Trophoblast cell (in vitro differentiated cells and primary cell): ENCODE results near the gene INPPL1.
"Not testable (repeated sequence)": the region's sequence is repeated elsewhere in the genome, so short reads cannot be mapped to it uniquely, and the experiment has no call there.

Experiments
- DNase-seq, 2 donors: peaks; one replicate each; pipeline ENCODE4 v3.0.0-alpha.2; 2016
- H2AFZ ChIP-seq: 2 replicates; pipeline ENCODE4 v1.6.1; 2013; ENCODE audit warnings: low read length, moderate library complexity, mild to moderate bottlenecking; ENCODE audit not compliant: insufficient read depth, poor library complexity
- H2AK5ac ChIP-seq: 2 replicates; pipeline ENCODE4 v1.6.1; 2013; ENCODE audit warnings: mild to moderate bottlenecking, low read length
- H2BK120ac ChIP-seq: 2 replicates; pipeline ENCODE4 v1.6.1; 2013; ENCODE audit warnings: low read length, mild to moderate bottlenecking, moderate library complexity; ENCODE audit not compliant: insufficient read depth, poor library complexity
- H2BK12ac ChIP-seq: 2 replicates; pipeline ENCODE4 v1.6.1; 2013; ENCODE audit warnings: mild to moderate bottlenecking, low read length, moderate library complexity
- H2BK5ac ChIP-seq: 2 replicates; pipeline ENCODE4 v1.6.1; 2013; ENCODE audit warnings: low read length, low read depth, moderate library complexity, mild to moderate bottlenecking; ENCODE audit not compliant: poor library complexity
- H3K14ac ChIP-seq: 2 replicates; pipeline ENCODE4 v1.6.1; 2013; ENCODE audit warnings: mild to moderate bottlenecking, low read length
- H3K18ac ChIP-seq: 2 replicates; pipeline ENCODE4 v1.6.1; 2013; ENCODE audit warnings: mild to moderate bottlenecking, low read length
- H3K23ac ChIP-seq: 2 replicates; pipeline ENCODE4 v1.6.1; 2013; ENCODE audit warnings: low read length
- H3K27ac ChIP-seq: 2 replicates; pipeline ENCODE4 v1.5.1; 2013; ENCODE audit warnings: low read depth, mild to moderate bottlenecking, inconsistent platforms, low read length, moderate library complexity
- H3K27me3 ChIP-seq: 2 replicates; pipeline ENCODE4 v1.6.1; 2013; ENCODE audit warnings: inconsistent platforms, mild to moderate bottlenecking, low read length, moderate library complexity; ENCODE audit not compliant: insufficient read depth
- H3K36me3 ChIP-seq, 2 experiments: 1 replicate in 1 of 2; 2 replicates in 1 of 2; pipeline ENCODE4 v1.6.1; 2013; ENCODE audit warnings: low read length in 2 of 2, mild to moderate bottlenecking in 2 of 2, moderate library complexity in 1 of 2; ENCODE audit not compliant: insufficient read depth in 2 of 2, control insufficient read depth in 1 of 2
- H3K4ac ChIP-seq: 2 replicates; pipeline ENCODE4 v1.6.1; 2013; ENCODE audit warnings: low read depth, mild to moderate bottlenecking, low read length, moderate library complexity
- H3K4me1 ChIP-seq, 2 experiments: 1 replicate in 1 of 2; 2 replicates in 1 of 2; pipeline ENCODE4 v1.6.1; 2013; ENCODE audit warnings: low read length in 2 of 2, mild to moderate bottlenecking in 2 of 2, moderate library complexity in 1 of 2; ENCODE audit not compliant: insufficient read depth in 2 of 2, control insufficient read depth in 1 of 2
- H3K4me2 ChIP-seq: 2 replicates; pipeline ENCODE4 v1.6.1; 2013; ENCODE audit warnings: inconsistent platforms, mild to moderate bottlenecking, low read length, moderate library complexity
- H3K4me3 ChIP-seq: 2 replicates; pipeline ENCODE4 v1.5.1; 2013; ENCODE audit warnings: mild to moderate bottlenecking, low read depth, low read length, inconsistent platforms
- H3K79me1 ChIP-seq: one replicate; pipeline ENCODE4 v1.6.1; 2013; ENCODE audit warnings: low read length
- H3K79me2 ChIP-seq: 2 replicates; pipeline ENCODE4 v1.6.1; 2013; ENCODE audit warnings: low read length, mild to moderate bottlenecking; ENCODE audit not compliant: control insufficient read depth, insufficient read depth, poor library complexity
- H3K9ac ChIP-seq: 2 replicates; pipeline ENCODE4 v1.6.1; 2013; ENCODE audit warnings: mild to moderate bottlenecking, low read length
- H3K9me3 ChIP-seq: 2 replicates; pipeline ENCODE4 v1.6.1; 2013; ENCODE audit warnings: low read depth, mild to moderate bottlenecking, control low read depth, inconsistent platforms, low read length; ENCODE audit not compliant: insufficient read depth
- H4K12ac ChIP-seq: 2 replicates; pipeline ENCODE4 v1.6.1; 2013; ENCODE audit warnings: low read depth, mild to moderate bottlenecking, low read length, moderate library complexity
- H4K8ac ChIP-seq: 2 replicates; pipeline ENCODE4 v1.6.1; 2013; ENCODE audit warnings: low read depth, mild to moderate bottlenecking, low read length, moderate library complexity
- H4K91ac ChIP-seq: one replicate; pipeline ENCODE4 v1.6.1; 2013; ENCODE audit warnings: low read depth, mild to moderate bottlenecking, low read length, moderate library complexity
- WGBS: extraction: QIAGEN DNeasy Blood & Tissue Kit; methylation state at CpG from one replicate; pipeline ENCODE4 v1.1.7; 2013; ENCODE audit warnings: missing lambda C conversion rate; ENCODE audit not compliant: insufficient read length, insufficient coverage; ENCODE audit errors: extremely low coverage; 5-methylcytosine and 5-hydroxymethylcytosine counted together

INPPL1 gene

GRCh38 chr11:72180892-72181552 is 43.5 kb upstream of the INPPL1 start:
- not testable (repeated sequence) for H2AK5ac ChIP-seq, H3K79me1 ChIP-seq, H2BK5ac ChIP-seq, H3K79me2 ChIP-seq, DNase-seq, H3K4me1 ChIP-seq, H3K9ac ChIP-seq, H2BK12ac ChIP-seq, H3K36me3 ChIP-seq, H3K18ac ChIP-seq, H4K12ac ChIP-seq, H3K9me3 ChIP-seq, H3K23ac ChIP-seq, H3K27me3 ChIP-seq, H3K4ac ChIP-seq, H2BK120ac ChIP-seq, H4K8ac ChIP-seq, H3K14ac ChIP-seq, H2AFZ ChIP-seq, H3K4me2 ChIP-seq, H3K4me3 ChIP-seq, H3K27ac ChIP-seq, H4K91ac ChIP-seq
- no CpG with 5 or more reads among the region's 7 CpGs for WGBS

- not testable (repeated sequence) for H3K79me2 ChIP-seq, H2BK12ac ChIP-seq, H3K9ac ChIP-seq, H4K12ac ChIP-seq, H3K27ac ChIP-seq, H2AK5ac ChIP-seq, H3K14ac ChIP-seq, H4K91ac ChIP-seq, H3K36me3 ChIP-seq, H3K4ac ChIP-seq, H3K23ac ChIP-seq, H3K9me3 ChIP-seq, H3K18ac ChIP-seq, H3K27me3 ChIP-seq, H2BK5ac ChIP-seq, H3K4me2 ChIP-seq, H4K8ac ChIP-seq, H3K79me1 ChIP-seq, H2AFZ ChIP-seq, H2BK120ac ChIP-seq, H3K4me1 ChIP-seq, H3K4me3 ChIP-seq
- peak in 1 of 2 donors; percentile 36 for DNase-seq
- no CpG with 5 or more reads among the region's 3 CpGs for whole genome bisulfite sequencing
Observed at GRCh38 chr11:72181553-72181958, 43.0 kb upstream of the INPPL1 start.

- Histone ChIP-seq H4K12ac (no peak overlapping the region), H3K4ac (no peak overlapping the region), H3K4me3 (no peak overlapping the region), H3K23ac (no peak overlapping the region), H3K79me2 (no peaks in the 10 kb centered on the region), H2AK5ac (no peak overlapping the region), H3K36me3 (no peaks in the 10 kb centered on the region), H3K79me1 (peaks cover 5% of the 10 kb centered on the region), H3K9me3 (no peaks in the 10 kb centered on the region), H4K8ac (no peak overlapping the region), H2BK120ac (no peak overlapping the region), H2BK12ac (no peak overlapping the region), H3K18ac (no peak overlapping the region), H3K27me3 (no peaks in the 10 kb centered on the region), H2BK5ac (no peak overlapping the region), H3K9ac (no peak overlapping the region), H3K4me1 (peaks cover 15 to 22% of the 10 kb centered on the region in 2 experiments), H3K14ac (no peak overlapping the region), H2AFZ (no peak overlapping the region), H3K4me2 (no peak overlapping the region), H4K91ac (no peak overlapping the region), H3K27ac (no peak overlapping the region)
- WGBS = no CpG with 5 or more reads among the region's 1 CpG
- DNase-seq = no peak
Observed at GRCh38 chr11:72188267-72188666, 36.3 kb upstream of the INPPL1 start.

- peak overlapping the region; percentile 70 for H4K91ac ChIP-seq
- no peak overlapping the region for H3K27ac ChIP-seq
- no CpG with 5 or more reads among the region's 3 CpGs for WGBS
- H3K4ac ChIP-seq = no peak overlapping the region
- H3K79me1 ChIP-seq = peaks cover 5% of the 10 kb centered on the region
- peak overlapping the region; percentile 35 for H2BK12ac ChIP-seq
- H2AK5ac ChIP-seq = peak overlapping the region; percentile 53
- peak overlapping the region; percentile 14 for H4K8ac ChIP-seq
- DNase-seq = peak; percentile 35 to 39
- H2AFZ ChIP-seq = peak overlapping the region; percentile 25
- H3K14ac ChIP-seq = no peak overlapping the region
- H3K9ac ChIP-seq = no peak overlapping the region
- H3K36me3 ChIP-seq = no peaks in the 10 kb centered on the region
- no peaks in the 10 kb centered on the region for H3K27me3 ChIP-seq
- no peak overlapping the region for H2BK5ac ChIP-seq
- no peak overlapping the region for H3K4me2 ChIP-seq
- H3K4me3 ChIP-seq = no peak overlapping the region
- no peak overlapping the region for H4K12ac ChIP-seq
- no peak overlapping the region for H3K18ac ChIP-seq
- no peak overlapping the region for H2BK120ac ChIP-seq
- peaks cover 15 to 22% of the 10 kb centered on the region in 2 experiments for H3K4me1 ChIP-seq
- H3K79me2 ChIP-seq = no peaks in the 10 kb centered on the region
- H3K23ac ChIP-seq = no peak overlapping the region
- H3K9me3 ChIP-seq = no peaks in the 10 kb centered on the region
Observed at GRCh38 chr11:72189455-72190250, 34.9 kb upstream of the INPPL1 start.
